ENCODE data around the gene PDS5A.
"Not testable (repeated sequence)": the region's sequence is repeated elsewhere in the genome, so short reads cannot be mapped to it uniquely, and the experiment has no call there.

PDS5A gene

DNA sequence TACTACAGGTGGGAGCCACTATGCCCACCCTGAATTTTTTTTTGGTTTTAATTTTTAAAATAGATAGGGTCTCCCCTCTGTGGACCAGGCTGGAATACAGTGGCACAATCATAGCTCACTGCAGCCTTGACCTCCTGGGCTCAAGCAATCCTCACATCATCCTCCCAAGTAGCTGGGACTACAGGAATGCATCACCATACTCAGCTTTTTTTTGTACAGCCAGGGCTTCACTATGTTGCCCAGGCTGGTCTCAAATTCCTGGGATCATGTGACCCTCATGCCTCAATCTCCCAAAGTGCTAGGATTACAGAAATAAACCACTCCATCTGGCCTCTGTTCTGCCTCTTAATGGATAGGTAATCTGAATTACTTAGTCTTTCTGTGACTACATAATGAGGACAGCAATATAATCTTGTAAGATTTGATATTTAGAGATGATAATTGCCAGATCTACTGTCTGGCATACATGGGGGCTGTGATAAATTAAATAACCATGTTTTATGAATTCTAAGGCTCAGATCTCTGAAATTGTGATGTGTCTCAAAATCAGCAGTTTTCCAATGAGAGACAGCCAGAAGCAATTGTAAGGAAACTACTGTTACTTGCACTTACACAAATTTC lies 26.7 kb downstream of the PDS5A start:
- Histone ChIP-seq H3K4me1 (ENCODE audit: control insufficient read depth, low read length) (peaks cover 19% of the 10 kb centered on the region), H3K27ac (ENCODE audit: low read depth, low read length) (no peak overlapping the region)
- no peak for TF ChIP-seq CTCF (IDR thresholded peaks at IDR 0.05; ENCODE audit: low read depth, low read length, poor library complexity, severe bottlenecking)

DNA sequence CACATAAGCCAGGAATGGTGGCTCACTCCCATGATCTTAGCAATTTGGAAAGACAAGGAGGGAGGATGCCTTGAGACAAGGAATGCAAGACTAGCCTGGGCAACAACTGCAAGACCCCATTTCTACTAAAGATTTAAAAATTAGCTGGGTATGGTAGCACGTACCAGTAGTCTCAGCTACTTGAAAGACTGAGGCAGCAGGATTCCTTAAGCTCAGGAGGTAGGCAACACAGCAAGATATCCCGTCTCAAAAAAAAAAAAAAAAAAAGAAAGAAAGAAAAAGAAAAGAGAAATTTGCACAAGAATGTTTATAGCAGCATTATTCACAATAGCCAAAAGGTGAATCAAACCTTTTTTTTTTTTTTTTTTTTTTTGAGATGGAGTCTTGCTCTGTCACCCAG lies 29.7 kb downstream of the PDS5A start:
- H3F3A ChIP-seq (ENCODE audit: control insufficient read depth, insufficient read depth), result no peaks in the 10 kb centered on the region
- peaks cover 6% of the 10 kb centered on the region for H3K36me3 ChIP-seq (ENCODE audit: control insufficient read depth, low read length)
- no peak overlapping the region for H3K4me2 ChIP-seq (ENCODE audit: low read length)
- H3K4me1 ChIP-seq (ENCODE audit: control insufficient read depth, low read length), result peaks cover 24% of the 10 kb centered on the region
- H3K9me2 ChIP-seq (replicated peaks; ENCODE audit: control insufficient read depth, low read length), result no peaks in the 10 kb centered on the region
- H4K20me1 ChIP-seq (ENCODE audit: control insufficient read depth, insufficient read depth, low read depth, low read length), result peaks cover 9% of the 10 kb centered on the region
- TF ChIP-seq CTCF (IDR thresholded peaks at IDR 0.05; ENCODE audit: low read depth, low read length, poor library complexity, severe bottlenecking), result no peak
- TF ChIP-seq EZH2phosphoT487 (IDR thresholded peaks at IDR 0.05; ENCODE audit: borderline replicate concordance, low read length), result no peak
- H3K27me3 ChIP-seq (ENCODE audit: control insufficient read depth, low read length), result no peaks in the 10 kb centered on the region
- peaks cover 100% of the 10 kb centered on the region for H3K79me2 ChIP-seq (ENCODE audit: control insufficient read depth, low read length)
- H3K9me3 ChIP-seq (ENCODE audit: control insufficient read depth, insufficient read depth, low read length), result no peaks in the 10 kb centered on the region
- no peak overlapping the region for H3K27ac ChIP-seq (ENCODE audit: low read depth, low read length)
- no peak overlapping the region for H3K4me3 ChIP-seq (ENCODE audit: low read length)

More for the DNA sequence above, 26.7 kb downstream of the PDS5A start:
- Histone ChIP-seq H3K36me3 (ENCODE audit: control insufficient read depth, low read length) (peaks cover 24% of the 10 kb centered on the region), H3K4me2 (ENCODE audit: low read length) (no peak overlapping the region), H3K79me2 (ENCODE audit: control insufficient read depth, low read length) (peaks cover 100% of the 10 kb centered on the region), H3F3A (ENCODE audit: control insufficient read depth, insufficient read depth) (no peaks in the 10 kb centered on the region; the same call in 1 of the 2 replicates), H4K20me1 (ENCODE audit: control insufficient read depth, insufficient read depth, low read depth, low read length) (peaks cover 8% of the 10 kb centered on the region; the same call in 1 of the 2 replicates), H3K9me2 (replicated peaks; ENCODE audit: control insufficient read depth, low read length) (no peaks in the 10 kb centered on the region), H3K27me3 (ENCODE audit: control insufficient read depth, low read length) (no peaks in the 10 kb centered on the region), H3K9me3 (ENCODE audit: control insufficient read depth, insufficient read depth, low read length) (no peaks in the 10 kb centered on the region), H3K4me3 (ENCODE audit: low read length) (no peak overlapping the region)

GRCh38 chr4:39947417-39947816 lies 30.3 kb downstream of the PDS5A start:
- no peak overlapping the region for H3K4me2 ChIP-seq (ENCODE audit: low read length)
- no peaks in the 10 kb centered on the region for H3K9me2 ChIP-seq (replicated peaks; ENCODE audit: control insufficient read depth, low read length)
- H4K20me1 ChIP-seq (ENCODE audit: control insufficient read depth, insufficient read depth, low read depth, low read length), result peaks cover 14% of the 10 kb centered on the region
- no peaks in the 10 kb centered on the region for H3K9me3 ChIP-seq (ENCODE audit: control insufficient read depth, insufficient read depth, low read length)
- H3K4me1 ChIP-seq (ENCODE audit: control insufficient read depth, low read length), result peaks cover 30% of the 10 kb centered on the region
- H3K4me3 ChIP-seq (ENCODE audit: low read length), result no peak overlapping the region
- H3K27me3 ChIP-seq (ENCODE audit: control insufficient read depth, low read length), result no peaks in the 10 kb centered on the region
- H3K36me3 ChIP-seq (ENCODE audit: control insufficient read depth, low read length), result peaks cover 12% of the 10 kb centered on the region
- no peaks in the 10 kb centered on the region for H3F3A ChIP-seq (ENCODE audit: control insufficient read depth, insufficient read depth)
- no peak for TF ChIP-seq CTCF (IDR thresholded peaks at IDR 0.05; ENCODE audit: low read depth, low read length, poor library complexity, severe bottlenecking)
- no peak for TF ChIP-seq EZH2phosphoT487 (IDR thresholded peaks at IDR 0.05; ENCODE audit: borderline replicate concordance, low read length)
- H3K27ac ChIP-seq (ENCODE audit: low read depth, low read length), result no peak overlapping the region
- H3K79me2 ChIP-seq (ENCODE audit: control insufficient read depth, low read length), result peaks cover 100% of the 10 kb centered on the region

DNA sequence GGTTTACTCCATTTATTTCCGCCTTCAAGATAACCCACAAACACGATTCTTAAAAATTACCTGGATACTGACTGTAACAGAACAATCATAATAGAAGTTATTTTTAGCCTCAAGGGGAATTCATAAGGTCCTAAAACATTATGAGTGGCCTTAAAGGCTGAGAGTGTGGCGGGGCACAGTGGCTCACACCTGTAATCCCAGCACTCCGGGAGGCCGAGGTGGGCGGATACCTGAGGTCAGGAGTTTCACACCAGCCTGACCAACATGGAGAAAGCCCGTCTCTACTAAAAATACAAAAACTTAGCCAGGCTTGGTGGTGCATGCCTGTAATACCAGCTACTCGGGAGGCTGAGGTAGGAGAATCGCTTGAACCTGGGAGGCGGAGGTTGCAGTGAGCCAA lies 33.5 kb downstream of the PDS5A start:
- H3K4me3 ChIP-seq (ENCODE audit: low read length); H3K9me3 ChIP-seq (ENCODE audit: control insufficient read depth, insufficient read depth, low read length); H3K9me2 ChIP-seq (replicated peaks; ENCODE audit: control insufficient read depth, low read length); H3K4me2 ChIP-seq (ENCODE audit: low read length); H3K27ac ChIP-seq (ENCODE audit: low read depth, low read length); H3F3A ChIP-seq (ENCODE audit: control insufficient read depth, insufficient read depth); H3K27me3 ChIP-seq (ENCODE audit: control insufficient read depth, low read length): not testable (repeated sequence)
- H3K79me2 ChIP-seq (ENCODE audit: control insufficient read depth, low read length), result peaks cover 100% of the 10 kb centered on the region
- peaks cover 32% of the 10 kb centered on the region for H3K4me1 ChIP-seq (ENCODE audit: control insufficient read depth, low read length)
- peaks cover 17% of the 10 kb centered on the region for H4K20me1 ChIP-seq (ENCODE audit: control insufficient read depth, insufficient read depth, low read depth, low read length)
- peaks cover 12% of the 10 kb centered on the region for H3K36me3 ChIP-seq (ENCODE audit: control insufficient read depth, low read length)
